Kidney glomerular epithelial cell (primary cell): ENCODE measurements around the gene LYSMD3.
A peak's percentile ranks its signal among the peaks of the same experiment; 100 is the strongest.

ENCODE experiments used
- DNase-seq: peaks from one replicate; lab custom pipeline; 2025; lab: John Stamatoyannopoulos, UW

The LYSMD3 gene

DNA sequence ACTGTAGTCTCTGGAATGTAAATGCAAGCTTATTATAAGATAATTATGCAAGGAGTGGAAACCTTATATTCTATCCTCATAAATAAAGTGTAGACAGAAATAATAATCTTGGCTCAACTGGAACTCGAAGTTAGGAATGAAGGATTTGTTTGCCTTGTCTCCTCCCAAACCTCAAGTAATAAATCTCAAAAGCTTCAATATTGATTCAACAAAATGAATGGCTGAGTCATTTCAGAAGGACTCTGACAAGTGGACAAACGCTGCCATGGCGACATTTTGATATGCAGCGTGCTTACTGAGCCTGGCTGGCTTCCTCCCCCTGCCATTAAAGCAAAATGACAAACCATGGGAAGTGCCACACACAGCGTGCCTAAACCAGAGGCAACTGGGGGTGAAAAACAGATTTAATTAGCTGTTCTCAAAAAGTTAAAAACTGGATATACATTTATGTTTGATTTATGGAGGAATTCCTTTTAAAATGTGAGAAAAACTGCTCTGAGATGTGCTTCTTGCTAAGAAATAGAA, 18.7 kb upstream of the LYSMD3 start:
- DNase-seq = peak; percentile 25

- DNase-seq = no peak
Measured at GRCh38 chr5:90547072-90547536, 17.7 kb upstream of the LYSMD3 start.

- no peak for DNase-seq
Measured at GRCh38 chr5:90546216-90546837, 16.9 kb upstream of the LYSMD3 start.

DNA sequence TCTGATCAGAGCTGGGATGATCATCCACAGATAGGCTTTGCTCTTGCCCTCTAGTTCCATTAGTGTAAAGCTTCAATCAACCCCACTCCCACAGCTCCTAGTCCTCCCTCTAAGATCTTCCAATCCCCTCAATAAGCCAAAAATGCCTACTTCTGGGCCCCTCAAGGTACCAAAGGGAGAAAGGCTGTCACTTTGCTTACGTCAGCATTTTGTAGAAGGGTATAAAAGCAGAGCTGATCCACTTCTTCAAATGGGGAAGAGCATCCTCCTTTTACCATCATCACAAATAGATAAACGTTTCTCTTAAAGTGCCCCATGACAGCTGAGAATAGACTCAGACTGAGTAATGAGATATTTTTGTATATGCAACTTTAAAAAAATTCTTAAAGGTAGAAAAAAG, 16.1 kb upstream of the LYSMD3 start:
- DNase-seq = no peak

DNA sequence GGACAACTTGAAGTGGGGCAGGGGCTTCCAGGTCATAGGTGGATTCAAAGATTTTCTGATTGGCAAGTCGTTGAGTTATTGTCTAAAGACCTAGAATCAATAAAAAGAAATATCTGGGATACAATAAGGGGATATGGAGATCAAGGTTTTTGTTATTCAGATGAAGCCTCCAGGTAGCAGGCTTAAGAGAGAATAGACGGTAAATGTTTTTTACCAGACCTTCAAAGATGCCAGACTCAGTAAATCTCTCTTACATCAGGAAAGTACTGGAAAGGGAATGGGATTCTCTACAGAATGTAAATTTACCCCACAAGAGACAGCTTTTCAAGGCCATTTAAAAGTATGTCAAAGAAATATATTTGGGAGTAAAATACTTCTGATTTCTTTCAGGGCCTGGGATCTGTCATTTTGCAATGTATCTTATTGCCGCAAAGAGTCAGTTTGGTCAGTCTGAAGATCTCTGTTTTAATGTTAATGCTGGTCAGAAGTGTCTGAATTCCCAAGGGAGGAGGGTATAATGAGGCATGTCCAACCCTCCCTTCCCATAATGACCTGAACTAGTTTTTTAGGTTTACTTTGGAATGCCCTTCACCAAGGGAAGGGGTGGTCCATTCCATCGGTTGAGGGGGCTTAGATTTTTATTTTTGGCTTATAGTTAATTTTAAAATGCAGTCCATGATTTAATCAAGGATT, 13.6 kb upstream of the LYSMD3 start:
- no peak for DNase-seq

DNA sequence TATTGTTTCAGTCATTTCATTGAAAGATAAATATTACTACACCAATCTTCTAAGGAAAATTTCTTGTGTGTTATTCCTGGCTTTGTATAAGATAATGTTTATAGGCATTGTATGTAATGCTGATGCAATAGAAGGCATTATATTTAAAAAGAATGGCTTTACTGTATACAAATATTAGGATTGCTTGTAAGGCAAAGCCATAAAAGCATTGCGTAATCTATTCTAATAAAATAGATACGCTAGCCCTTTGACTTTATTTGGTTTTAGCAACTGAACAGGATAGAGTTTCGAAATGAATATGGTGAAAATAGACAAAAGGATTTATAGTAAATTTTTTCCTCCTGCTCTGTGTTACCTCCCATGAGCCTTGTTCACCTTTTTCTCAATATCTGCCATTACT, 5.5 kb upstream of the LYSMD3 start:
- DNase-seq = no peak

DNA sequence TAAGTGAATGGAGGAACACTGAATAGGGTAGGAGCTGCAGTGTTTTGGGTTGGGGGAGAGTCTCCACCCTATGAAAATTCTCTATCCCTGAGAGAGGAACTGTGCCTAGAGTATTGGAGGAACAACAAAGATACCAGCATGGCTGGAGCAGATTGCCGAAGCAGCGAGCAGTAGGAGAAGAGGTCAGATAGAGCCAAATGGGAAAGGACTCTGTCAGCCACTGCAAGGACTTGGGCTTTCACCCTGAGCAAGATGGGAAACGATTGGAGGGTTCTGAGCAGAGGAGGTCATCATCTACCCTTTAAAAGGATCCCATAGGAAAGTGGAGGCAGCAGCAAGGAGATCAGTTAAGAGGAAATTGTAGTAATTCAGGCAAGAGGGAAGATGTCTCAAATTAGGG, 4.4 kb upstream of the LYSMD3 start:
- DNase-seq = no peak

DNA sequence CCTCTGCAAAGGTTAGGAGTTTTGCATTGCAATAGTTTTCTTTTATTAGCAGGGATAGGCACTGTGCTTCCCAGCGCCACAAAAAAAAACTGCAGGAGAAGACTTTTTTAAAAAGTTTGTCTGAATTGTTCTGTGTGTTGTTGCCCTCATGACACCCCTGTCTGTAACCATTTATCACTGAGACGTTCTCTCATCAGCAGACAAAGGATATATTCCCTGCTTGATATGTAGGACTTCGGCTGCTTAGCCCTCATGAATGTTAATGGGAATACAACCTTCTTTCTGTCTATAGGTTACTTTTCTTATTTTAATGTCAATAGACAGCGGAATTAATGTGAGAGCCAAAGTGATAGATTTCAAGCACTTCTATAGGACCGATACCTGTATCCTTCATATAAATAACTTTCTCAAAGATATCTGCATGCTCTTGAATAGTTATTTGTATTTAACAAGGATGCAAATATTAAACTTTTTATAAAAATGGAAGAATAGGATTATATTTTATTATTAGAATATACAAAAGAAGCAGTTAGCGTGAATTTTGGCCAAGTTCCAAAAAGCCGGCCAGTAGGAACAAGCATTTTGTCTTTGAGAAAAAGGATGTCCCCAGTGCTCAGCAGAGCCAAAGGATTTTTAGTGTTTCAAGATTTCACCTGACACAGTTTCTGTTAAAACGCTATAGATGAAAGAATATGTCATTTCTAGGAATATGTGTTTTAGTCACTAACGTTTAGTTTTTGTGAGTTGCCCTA, 1.5 kb upstream of the LYSMD3 start:
- DNase-seq = no peak

DNA sequence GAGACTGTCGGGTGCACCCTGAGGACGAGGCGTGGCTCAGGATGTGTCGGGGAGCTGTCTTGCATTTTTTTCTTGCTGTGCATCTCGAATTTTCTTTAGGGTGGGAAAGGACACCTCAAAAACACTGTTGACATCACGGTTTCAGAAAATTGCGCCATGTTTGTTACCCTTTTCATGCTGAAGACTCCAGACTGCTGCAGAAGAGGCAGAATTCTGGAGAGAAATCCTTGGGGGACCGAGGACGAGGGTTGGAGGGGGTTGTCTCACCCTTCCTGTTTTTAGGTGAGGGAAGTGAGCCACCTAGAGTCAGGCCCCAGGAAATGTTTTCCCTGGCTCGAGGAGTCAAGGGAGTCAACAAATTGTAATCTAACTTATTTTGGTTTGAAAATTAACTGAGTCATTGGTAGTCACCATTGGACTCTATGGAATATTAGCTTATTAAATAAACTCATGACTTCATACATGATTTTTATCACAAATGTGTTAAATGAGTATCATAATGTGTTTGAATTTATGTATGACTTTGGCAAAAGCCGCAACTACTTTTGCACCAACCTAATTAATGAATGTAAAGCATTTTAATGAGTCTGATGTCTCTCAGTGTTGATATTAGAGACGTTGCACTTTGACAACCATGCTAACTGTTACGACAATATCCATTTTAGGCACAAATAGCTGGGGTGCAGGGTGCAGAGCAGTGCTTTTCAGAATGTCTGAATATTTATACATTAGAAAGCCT, 724 bp upstream of the LYSMD3 start:
- peak; percentile 59 for DNase-seq

DNA sequence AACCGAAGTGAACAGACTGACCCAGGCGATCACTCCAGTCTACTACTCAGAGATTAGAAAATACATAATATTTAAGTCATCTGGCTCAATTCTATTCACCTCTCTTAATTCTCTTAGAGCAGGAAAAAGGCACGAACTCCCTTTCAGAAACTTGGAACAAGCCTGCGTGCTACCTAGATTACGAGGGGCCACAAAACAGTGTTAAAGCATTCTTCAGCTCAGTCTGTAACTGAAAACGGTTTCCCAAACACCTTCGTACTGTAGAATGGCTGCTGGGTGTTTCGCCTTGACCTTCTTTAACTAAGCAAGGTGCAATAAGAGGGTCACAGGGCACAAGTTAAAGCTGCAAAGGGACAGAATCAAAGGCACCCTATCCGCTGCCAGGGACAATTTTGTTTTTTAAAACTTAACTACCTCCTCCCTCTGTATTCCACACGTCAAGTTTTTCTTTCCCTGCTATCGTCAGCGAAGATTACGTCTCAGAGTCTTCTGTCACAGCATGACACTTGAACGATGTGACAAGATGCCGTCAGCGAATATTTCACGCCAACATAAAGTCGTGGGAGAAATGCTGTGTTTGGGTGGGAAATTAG, 687 bp downstream of the LYSMD3 start:
- DNase-seq = no peak

DNA sequence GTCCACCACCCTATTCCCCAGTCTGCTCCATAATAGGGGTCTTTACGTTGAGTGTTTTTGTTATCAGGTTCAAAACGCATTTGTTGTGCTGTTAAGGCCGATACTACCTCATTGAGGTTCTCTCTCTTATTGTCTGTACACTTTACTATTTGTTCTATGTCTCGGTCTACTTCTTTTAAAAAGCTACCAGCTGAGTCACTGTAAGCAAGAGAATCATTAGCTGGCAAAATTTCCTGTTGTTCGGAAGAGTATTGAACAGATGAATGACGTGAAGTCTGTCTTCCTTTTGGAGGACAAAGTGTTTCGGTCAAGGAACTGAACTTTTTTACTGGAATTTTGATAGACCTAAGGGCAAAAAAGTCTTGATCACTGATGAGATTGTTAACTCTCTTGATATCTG, 10.3 kb downstream of the LYSMD3 start:
- no peak for DNase-seq

DNA sequence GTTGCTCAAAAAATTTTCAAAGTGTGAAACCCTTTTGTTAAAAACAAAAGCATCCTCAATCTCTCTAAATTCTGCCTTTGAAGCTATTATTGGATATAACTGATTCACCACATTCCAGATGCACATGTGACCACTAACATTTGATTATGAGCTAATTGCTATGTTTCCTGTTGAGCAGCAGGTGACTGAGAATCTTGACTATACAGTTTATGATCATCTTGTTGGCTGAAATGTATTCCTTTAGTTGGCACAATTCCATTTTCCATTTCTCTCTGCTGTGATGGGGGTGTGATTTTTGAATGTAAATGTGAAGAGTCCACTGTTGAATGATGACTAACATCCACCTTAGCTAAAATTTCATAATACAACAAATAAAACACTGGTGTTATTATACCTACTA, 10.7 kb downstream of the LYSMD3 start:
- peak; percentile 7 for DNase-seq

- DNase-seq = no peak
Measured at GRCh38 chr5:90514520-90514919, 14.9 kb downstream of the LYSMD3 start.

DNA sequence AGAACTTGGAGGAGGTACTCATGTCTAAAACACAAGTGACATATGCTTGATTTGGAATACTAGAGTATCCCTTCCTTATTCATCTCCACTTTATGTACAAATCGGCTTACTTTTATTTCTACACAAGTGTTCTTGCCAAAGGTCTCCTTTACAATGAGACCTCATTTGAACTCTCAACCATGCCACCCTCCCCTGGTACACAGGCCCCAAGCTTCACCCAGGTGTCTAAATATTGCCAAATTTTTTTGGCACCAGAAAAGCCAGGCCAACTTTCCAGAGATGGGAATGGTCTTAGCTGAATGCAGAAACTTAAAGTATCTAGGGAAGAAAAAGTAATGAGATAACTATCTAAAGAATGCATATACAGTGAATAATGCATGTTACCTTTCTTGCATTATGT, 18.9 kb downstream of the LYSMD3 start:
- DNase-seq = no peak

GRCh38 chr5:90506221-90506620, 23.2 kb downstream of the LYSMD3 start:
- no peak for DNase-seq

DNA sequence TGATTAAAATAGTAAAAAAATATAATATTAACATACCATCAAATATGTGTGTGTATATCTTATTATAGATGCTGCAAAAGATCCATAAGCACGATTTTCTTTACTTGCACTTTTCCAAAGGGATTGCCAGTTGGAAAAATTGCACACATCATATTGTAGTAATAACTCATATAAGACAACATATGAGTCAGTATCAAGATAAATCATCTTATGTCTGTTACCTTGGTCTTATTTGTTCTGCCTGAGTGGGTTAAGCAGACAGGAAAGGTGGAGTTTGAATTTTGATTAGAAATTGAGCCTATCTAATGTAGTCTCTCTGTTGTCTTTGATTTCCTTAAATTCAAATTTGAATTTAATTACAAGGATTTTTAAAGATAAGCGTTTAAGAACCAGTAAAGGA, 24.6 kb downstream of the LYSMD3 start:
- no peak for DNase-seq

DNA sequence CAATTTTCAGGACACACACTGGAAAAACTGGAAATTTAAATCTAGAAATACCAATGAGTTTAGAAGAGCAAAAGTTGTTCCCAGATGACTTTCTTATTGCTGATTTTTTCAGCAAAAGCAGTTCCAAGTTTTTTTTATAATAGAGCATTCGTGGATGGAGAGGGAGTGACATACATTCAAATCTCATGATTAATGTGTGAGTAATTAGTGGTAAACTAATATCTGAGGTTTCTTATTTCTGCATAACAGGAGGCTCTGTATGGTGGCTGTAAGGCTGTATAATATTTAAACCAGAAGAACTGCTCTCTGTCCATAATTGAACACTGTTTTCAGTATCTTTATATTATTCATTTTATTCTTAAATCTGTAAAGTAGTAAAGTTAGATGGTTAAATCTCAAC, 25.8 kb downstream of the LYSMD3 start:
- DNase-seq = peak; percentile 4

- no peak for DNase-seq
Measured at GRCh38 chr5:90495146-90495545, 34.2 kb downstream of the LYSMD3 start.

DNA sequence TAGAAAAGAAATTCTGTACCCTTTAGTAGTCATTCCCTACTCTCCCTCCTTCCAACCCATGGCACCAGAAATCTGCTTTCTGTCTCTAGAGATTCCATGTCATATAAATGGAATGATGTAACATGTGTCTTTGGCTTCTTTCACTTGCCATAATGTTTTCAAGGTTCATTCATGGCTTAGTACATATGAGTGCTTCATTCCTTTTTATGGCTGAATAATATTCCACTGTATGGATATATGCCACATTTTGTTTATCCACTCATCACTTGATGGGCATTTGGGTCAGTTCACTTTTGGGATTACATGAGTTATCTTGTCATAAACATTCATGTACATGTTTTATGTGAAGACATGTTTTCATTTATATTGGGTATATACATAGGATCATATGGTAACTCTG, 35.3 kb downstream of the LYSMD3 start:
- no peak for DNase-seq

GRCh38 chr5:90488791-90489190, 40.6 kb downstream of the LYSMD3 start:
- DNase-seq = no peak

DNA sequence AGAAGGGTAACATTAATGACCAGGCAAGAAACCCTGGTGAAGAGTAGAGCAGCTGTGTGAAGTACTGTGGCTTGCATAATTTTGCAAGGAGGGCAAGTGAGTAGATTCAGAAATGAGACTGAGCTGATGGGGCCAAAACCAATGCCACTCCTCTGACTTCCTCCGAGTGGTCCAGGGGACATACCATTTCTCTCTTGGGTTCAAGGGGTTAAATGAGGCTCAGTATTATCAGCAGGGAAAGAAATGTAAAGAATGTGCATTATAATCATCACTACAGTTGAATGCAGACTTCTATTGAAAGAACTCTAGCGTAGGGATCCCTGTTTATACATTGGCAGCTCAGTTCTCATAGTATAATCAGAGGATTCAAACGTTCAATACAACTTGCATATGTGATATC, 44.8 kb downstream of the LYSMD3 start:
- no peak for DNase-seq

DNA sequence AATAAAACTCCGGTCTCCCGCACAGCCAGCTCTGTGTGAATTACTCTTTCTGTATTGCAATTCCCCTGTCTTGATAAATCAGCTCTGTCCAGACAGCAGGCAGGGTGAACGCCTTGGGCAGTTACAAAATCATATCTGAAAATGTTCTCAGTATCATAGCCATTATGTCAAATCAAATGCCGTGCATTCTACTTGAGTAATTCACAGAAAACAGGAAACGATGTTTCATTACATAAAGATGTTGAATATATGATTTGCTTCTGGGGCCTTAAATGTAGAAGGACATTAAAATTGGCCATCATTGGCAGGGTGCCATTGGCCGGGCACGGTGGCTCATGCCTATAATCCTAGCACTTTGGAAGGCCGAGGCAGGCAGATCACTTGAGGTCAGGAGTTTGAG, 46.2 kb downstream of the LYSMD3 start:
- DNase-seq = no peak
